ENCODE measurements around the gene UBE2G1.

The UBE2G1 gene

GRCh38 chr17:4345581-4346252 lies 20.8 kb downstream of the UBE2G1 start:
- Histone ChIP-seq H3K36me3 (ENCODE audit: low read length) (no peaks in the 10 kb centered on the region), H3K79me2 (ENCODE audit: insufficient read depth, low read length) (peaks cover 100% of the 10 kb centered on the region), H3K9me2 (replicated peaks; ENCODE audit: insufficient read depth, low read length) (no peaks in the 10 kb centered on the region), H3K9ac (ENCODE audit: low read length) (no peak overlapping the region), H3K27me3 (ENCODE audit: low read length) (no peaks in the 10 kb centered on the region), H4K20me1 (ENCODE audit: low read depth, low read length) (peaks cover 15% of the 10 kb centered on the region), H2AFZ (ENCODE audit: low read depth, low read length, severe bottlenecking) (no peak overlapping the region), H3F3A (ENCODE audit: insufficient read depth) (peaks cover 22% of the 10 kb centered on the region), H3K4me2 (ENCODE audit: low read depth, low read length, poor library complexity, severe bottlenecking) (peak overlapping the region; percentile 1), H3K4me3 (ENCODE audit: insufficient read depth, low read length, poor library complexity, severe bottlenecking) (no peak overlapping the region), H3K27ac (ENCODE audit: low read depth, low read length) (no peak overlapping the region), H3K9me3 (ENCODE audit: insufficient read depth, low read length) (no peaks in the 10 kb centered on the region)
- no peak for TF ChIP-seq EZH2phosphoT487 (conservative IDR thresholded peaks at IDR 0.05; ENCODE audit: low read length)
- TF ChIP-seq CTCF (IDR thresholded peaks at IDR 0.05; ENCODE audit: insufficient read depth, low read length, poor library complexity, severe bottlenecking): no peak

- Histone ChIP-seq H2AFZ (ENCODE audit: low read depth, low read length, severe bottlenecking) (no peak overlapping the region), H3K9me3 (ENCODE audit: insufficient read depth, low read length) (no peaks in the 10 kb centered on the region), H4K20me1 (ENCODE audit: low read depth, low read length) (peaks cover 15% of the 10 kb centered on the region), H3K79me2 (ENCODE audit: insufficient read depth, low read length) (peaks cover 100% of the 10 kb centered on the region), H3F3A (ENCODE audit: insufficient read depth) (peaks cover 25% of the 10 kb centered on the region), H3K9me2 (replicated peaks; ENCODE audit: insufficient read depth, low read length) (no peaks in the 10 kb centered on the region), H3K9ac (ENCODE audit: low read length) (no peak overlapping the region), H3K4me2 (ENCODE audit: low read depth, low read length, poor library complexity, severe bottlenecking) (no peak overlapping the region), H3K27ac (ENCODE audit: low read depth, low read length) (no peak overlapping the region), H3K27me3 (ENCODE audit: low read length) (no peaks in the 10 kb centered on the region), H3K36me3 (ENCODE audit: low read length) (no peaks in the 10 kb centered on the region), H3K4me3 (ENCODE audit: insufficient read depth, low read length, poor library complexity, severe bottlenecking) (no peak overlapping the region)
- TF ChIP-seq CTCF (IDR thresholded peaks at IDR 0.05; ENCODE audit: insufficient read depth, low read length, poor library complexity, severe bottlenecking): no peak
- no peak for TF ChIP-seq EZH2phosphoT487 (conservative IDR thresholded peaks at IDR 0.05; ENCODE audit: low read length)
These were observed 21.5 kb downstream of the UBE2G1 start for GRCh38 chr17:4344926-4345325.

- no peak overlapping the region for H3K9ac ChIP-seq (ENCODE audit: low read length)
- no peaks in the 10 kb centered on the region for H3K9me2 ChIP-seq (replicated peaks; ENCODE audit: insufficient read depth, low read length)
- H3K27ac ChIP-seq (ENCODE audit: low read depth, low read length): no peak overlapping the region
- H3K9me3 ChIP-seq (ENCODE audit: insufficient read depth, low read length): no peaks in the 10 kb centered on the region
- H3K4me2 ChIP-seq (ENCODE audit: low read depth, low read length, poor library complexity, severe bottlenecking): peak overlapping the region; percentile 1
- no peak overlapping the region for H2AFZ ChIP-seq (ENCODE audit: low read depth, low read length, severe bottlenecking)
- no peaks in the 10 kb centered on the region for H3K27me3 ChIP-seq (ENCODE audit: low read length)
- TF ChIP-seq EZH2phosphoT487 (conservative IDR thresholded peaks at IDR 0.05; ENCODE audit: low read length) (no peak), CTCF (IDR thresholded peaks at IDR 0.05; ENCODE audit: insufficient read depth, low read length, poor library complexity, severe bottlenecking) (no peak)
- H3K79me2 ChIP-seq (ENCODE audit: insufficient read depth, low read length): peaks cover 100% of the 10 kb centered on the region
- H4K20me1 ChIP-seq (ENCODE audit: low read depth, low read length): peaks cover 22% of the 10 kb centered on the region
- peaks cover 24% of the 10 kb centered on the region for H3F3A ChIP-seq (ENCODE audit: insufficient read depth)
- no peaks in the 10 kb centered on the region for H3K36me3 ChIP-seq (ENCODE audit: low read length)
- no peak overlapping the region for H3K4me3 ChIP-seq (ENCODE audit: insufficient read depth, low read length, poor library complexity, severe bottlenecking)
These were observed 23.9 kb downstream of the UBE2G1 start for GRCh38 chr17:4342535-4342934.

Measured in SU-DHL-6 (cell line).